GM06990 (cell line): ENCODE results near the gene ITGA3.

Experiments
- DNase-seq: peaks from one replicate; pipeline ENCODE4 v3.0.0-alpha.2; 2011; ENCODE audit not compliant: insufficient read length; ENCODE audit errors: extremely low read depth
- H3K27me3 ChIP-seq: replicated peaks from 2 replicates; pipeline ENCODE4 v1.6.0; 2011; ENCODE audit warnings: low read length; ENCODE audit not compliant: control insufficient read depth, insufficient read depth
- H3K36me3 ChIP-seq: 2 replicates; pipeline ENCODE4 v1.5.1; 2011; ENCODE audit warnings: low read length; ENCODE audit not compliant: control insufficient read depth, insufficient read depth
- H3K4me3 ChIP-seq: replicated peaks from 2 replicates; pipeline ENCODE4 v1.5.1; 2011; ENCODE audit warnings: low read depth, mild to moderate bottlenecking, control low read depth, low read length
- CTCF ChIP-seq: IDR thresholded peaks from 2 replicates; pipeline ENCODE4 v1.5.1; 2011; ENCODE audit warnings: low read length, control low read depth, mild to moderate bottlenecking, inconsistent platforms; ENCODE audit not compliant: insufficient read depth, poor library complexity, severe bottlenecking

The ITGA3 gene

GRCh38 chr17:50020841-50021599 lies 34.9 kb upstream of the ITGA3 start:
- no peak overlapping the region for H3K4me3 ChIP-seq
- DNase-seq, result no peak
- H3K27me3 ChIP-seq, result no peaks in the 10 kb centered on the region; the same call in none of the 2 replicates
- no peak for TF ChIP-seq CTCF
- H3K36me3 ChIP-seq, result no peaks in the 10 kb centered on the region

DNA sequence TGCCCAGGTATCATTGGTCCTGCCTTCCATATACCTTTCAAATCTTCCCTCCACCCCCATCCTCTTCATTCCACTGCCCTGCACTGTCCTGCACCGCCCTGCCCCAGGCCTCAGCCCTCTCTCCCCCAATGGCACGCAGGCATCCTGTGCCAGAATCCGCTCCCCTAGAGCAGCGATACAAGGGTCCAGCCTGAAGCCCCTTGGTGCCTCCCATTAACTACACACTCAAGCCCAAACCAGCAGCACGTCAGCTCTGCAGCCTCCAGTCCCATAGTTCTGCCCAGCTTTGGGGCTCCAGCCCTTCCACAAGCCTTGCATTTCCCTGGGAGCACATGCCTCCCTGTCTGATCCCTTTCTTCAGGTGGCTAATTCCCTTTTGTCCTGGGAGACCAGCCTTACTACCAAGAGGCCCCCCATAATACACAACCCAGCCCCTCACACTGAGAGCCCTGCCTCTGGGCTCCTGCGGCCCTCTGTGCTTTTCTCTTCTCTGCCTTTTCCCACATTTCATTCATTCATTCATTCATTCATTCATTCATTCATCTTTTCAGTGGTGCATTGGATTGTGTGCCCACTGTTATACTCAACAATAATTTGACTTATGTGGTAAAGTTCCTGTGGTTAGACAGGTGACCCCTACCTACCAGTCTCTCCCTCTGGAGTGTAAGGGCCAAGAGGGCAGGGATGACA lies 34.1 kb upstream of the ITGA3 start:
- no peak for TF ChIP-seq CTCF
- Histone ChIP-seq H3K36me3 (no peaks in the 10 kb centered on the region), H3K27me3 (no peaks in the 10 kb centered on the region; the same call in none of the 2 replicates), H3K4me3 (no peak overlapping the region)
- DNase-seq, result no peak

DNA sequence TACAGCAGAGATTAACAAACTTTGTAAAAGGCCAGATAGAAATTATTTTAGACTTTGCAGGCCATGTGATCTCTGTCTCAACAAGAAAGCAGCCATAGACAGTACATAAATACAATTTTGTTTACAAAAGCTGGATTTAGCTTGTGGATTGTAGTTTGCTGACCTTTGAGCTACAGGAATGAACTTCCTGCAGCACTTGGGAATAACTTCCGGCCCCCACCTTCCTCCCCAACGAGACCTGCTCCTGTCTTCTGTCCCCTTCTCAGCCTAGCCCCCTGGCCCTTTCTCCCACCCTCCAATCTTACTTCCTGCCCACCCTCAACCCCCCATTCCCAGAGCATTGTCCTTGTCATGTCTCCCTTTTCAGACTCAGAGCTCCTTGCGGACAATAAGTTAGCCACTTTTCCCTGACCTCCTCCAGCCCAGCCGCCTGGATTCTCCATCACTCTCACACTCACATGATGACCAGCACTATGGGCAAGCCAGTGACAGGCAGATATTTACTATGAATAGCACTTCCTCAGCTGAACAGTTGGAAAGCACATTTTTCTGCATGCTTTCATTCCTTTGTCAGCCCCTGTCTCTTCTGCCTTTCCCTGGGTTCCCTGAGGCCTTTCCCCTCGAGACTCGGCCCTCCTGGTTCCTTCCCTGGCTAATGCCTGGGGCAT lies 33.3 kb upstream of the ITGA3 start:
- DNase-seq, result no peak
- TF ChIP-seq CTCF, result no peak
- Histone ChIP-seq H3K27me3 (no peaks in the 10 kb centered on the region; the same call in none of the 2 replicates), H3K4me3 (no peak overlapping the region), H3K36me3 (no peaks in the 10 kb centered on the region)

- no peak overlapping the region for H3K4me3 ChIP-seq
- no peak for TF ChIP-seq CTCF
- H3K27me3 ChIP-seq, result no peaks in the 10 kb centered on the region; the same call in none of the 2 replicates
- H3K36me3 ChIP-seq, result no peaks in the 10 kb centered on the region
- DNase-seq, result no peak
Measured at GRCh38 chr17:50023520-50023919, 32.4 kb upstream of the ITGA3 start.

- no peaks in the 10 kb centered on the region; the same call in none of the 2 replicates for H3K27me3 ChIP-seq
- no peak overlapping the region for H3K4me3 ChIP-seq
- TF ChIP-seq CTCF, result no peak
- no peaks in the 10 kb centered on the region for H3K36me3 ChIP-seq
- no peak for DNase-seq
Measured at GRCh38 chr17:50024808-50025207, 31.1 kb upstream of the ITGA3 start.
